ENCODE results near the gene TMEM170A. TPM values are rescaled to one million over a fixed set of nuclear protein-coding genes. Genes with fewer than 3 reads are reported as not detected.

Gene TMEM170A
- total and polyA plus RNA-seq, 2 of the 13 experiments (the other 11 are each of a cell fraction or from before 2014, with no cell fraction given), result 35.7 to 39.7 TPM

GRCh38 chr16:75433732-75434413 lies 30.6 kb downstream of the TMEM170A start (continued):
- TF ChIP-seq ZNF407 (CRISPR knock-in tag; IDR thresholded peaks at IDR 0.05; ENCODE audit: not compliant biosample characterization) (no peak), POGK (CRISPR knock-in tag; conservative IDR thresholded peaks at IDR 0.05) (no peak), MNT (IDR thresholded peaks at IDR 0.05) (no peak), YEATS4 (CRISPR knock-in tag; IDR thresholded peaks at IDR 0.05; ENCODE audit: borderline replicate concordance) (peak; percentile 42; the same call in 1 of the 2 replicates), ZNF367 (CRISPR knock-in tag; IDR thresholded peaks at IDR 0.05; ENCODE audit: borderline replicate concordance) (0 out of 2 replicates have a peak, but pooled peaks have one; percentile 38), ZFY (CRISPR knock-in tag; IDR thresholded peaks at IDR 0.05) (no peak), ZNF724P (CRISPR knock-in tag; IDR thresholded peaks at IDR 0.05; ENCODE audit: borderline replicate concordance) (no peak), ELK4 (CRISPR knock-in tag; IDR thresholded peaks at IDR 0.05; ENCODE audit: borderline replicate concordance) (no peak), KAT8 (CRISPR knock-in tag; IDR thresholded peaks at IDR 0.05) (peak; percentile 60; the same call in 1 of the 2 replicates), ZNF674 (CRISPR knock-in tag; IDR thresholded peaks at IDR 0.05; ENCODE audit: low read depth) (no peak; the same call in 1 of the 2 replicates), SRY (CRISPR knock-in tag; IDR thresholded peaks at IDR 0.05) (no peak; the same call in 1 of the 2 replicates), SP1 (IDR thresholded peaks at IDR 0.05) (no peak), SP1 (CRISPR knock-in tag; IDR thresholded peaks at IDR 0.05) (no peak), ISX (CRISPR knock-in tag; conservative IDR thresholded peaks at IDR 0.05) (peak; percentile 87; the same call in 1 of the 2 replicates), ZNF296 (CRISPR knock-in tag; conservative IDR thresholded peaks at IDR 0.05) (no peak), ZIK1 (CRISPR knock-in tag; IDR thresholded peaks at IDR 0.05; ENCODE audit: borderline replicate concordance, low read depth) (no peak), JUND (CRISPR knock-in tag; IDR thresholded peaks at IDR 0.05) (no peak)
